ENCODE data around the gene UTP4. TPM values are rescaled to one million over a fixed set of nuclear protein-coding genes. Genes with fewer than 3 reads are reported as not detected.

UTP4 gene
- total RNA-seq, 2 experiments from 2014 or later, result 40.1 to 40.3 TPM

DNA sequence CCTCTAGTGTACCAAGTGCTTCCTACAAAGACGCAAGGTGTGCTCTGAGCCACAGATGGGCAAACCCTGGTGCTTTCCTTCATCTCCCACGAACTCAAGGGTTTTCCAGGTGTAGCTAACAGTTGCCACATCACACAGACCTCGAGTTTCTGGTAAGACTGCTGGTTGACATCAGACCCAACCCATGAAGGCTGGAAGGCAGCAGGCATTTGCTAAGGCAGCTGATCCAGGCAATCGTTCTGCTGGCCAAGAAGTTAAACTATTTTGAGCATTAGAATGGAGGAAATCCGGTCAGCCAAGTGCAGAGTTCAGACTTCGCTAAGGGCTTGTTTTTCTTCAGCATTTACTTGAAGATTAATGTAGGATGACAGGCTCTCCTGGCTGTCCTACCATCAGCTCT, 15.5 kb upstream of the UTP4 start:
- Mint-ChIP-seq H3K36me3 (ENCODE audit: low read depth) (peaks cover 90% of the 10 kb centered on the region), H3K27ac (no peak overlapping the region), H3K9me3 (no peaks in the 10 kb centered on the region), H3K27me3 (no peaks in the 10 kb centered on the region), H3K4me3 (no peak overlapping the region), H3K4me1 (ENCODE audit: low read depth) (peaks cover 4% of the 10 kb centered on the region)
- Histone ChIP-seq H3K4me3 (ENCODE audit: low read length) (no peak overlapping the region), H3K4me1 (ENCODE audit: insufficient read depth, low read length) (peaks cover 5% of the 10 kb centered on the region), H3K27me3 (ENCODE audit: control insufficient read depth in 1 of 2, insufficient read depth in 2 of 2, low read length in 2 of 2) (no peaks in the 10 kb centered on the region), H3K9me3 (ENCODE audit: control insufficient read depth in 1 of 2, insufficient read depth in 1 of 2, low read length in 2 of 2) (no peaks in the 10 kb centered on the region), H3K36me3 (ENCODE audit: insufficient read depth, low read length) (peaks cover 67% of the 10 kb centered on the region), H3K27ac (ENCODE audit: low read depth in 1 of 2, low read length in 2 of 2) (no peak overlapping the region)
- TF ChIP-seq, protein P1, sequence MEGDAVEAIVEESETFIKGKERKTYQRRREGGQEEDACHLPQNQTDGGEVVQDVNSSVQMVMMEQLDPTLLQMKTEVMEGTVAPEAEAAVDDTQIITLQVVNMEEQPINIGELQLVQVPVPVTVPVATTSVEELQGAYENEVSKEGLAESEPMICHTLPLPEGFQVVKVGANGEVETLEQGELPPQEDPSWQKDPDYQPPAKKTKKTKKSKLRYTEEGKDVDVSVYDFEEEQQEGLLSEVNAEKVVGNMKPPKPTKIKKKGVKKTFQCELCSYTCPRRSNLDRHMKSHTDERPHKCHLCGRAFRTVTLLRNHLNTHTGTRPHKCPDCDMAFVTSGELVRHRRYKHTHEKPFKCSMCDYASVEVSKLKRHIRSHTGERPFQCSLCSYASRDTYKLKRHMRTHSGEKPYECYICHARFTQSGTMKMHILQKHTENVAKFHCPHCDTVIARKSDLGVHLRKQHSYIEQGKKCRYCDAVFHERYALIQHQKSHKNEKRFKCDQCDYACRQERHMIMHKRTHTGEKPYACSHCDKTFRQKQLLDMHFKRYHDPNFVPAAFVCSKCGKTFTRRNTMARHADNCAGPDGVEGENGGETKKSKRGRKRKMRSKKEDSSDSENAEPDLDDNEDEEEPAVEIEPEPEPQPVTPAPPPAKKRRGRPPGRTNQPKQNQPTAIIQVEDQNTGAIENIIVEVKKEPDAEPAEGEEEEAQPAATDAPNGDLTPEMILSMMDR (IDR thresholded peaks at IDR 0.05), result no peak
- ChIA-PET POLR2A (no interaction called here), CTCF (interaction anchor here (0.7 kb wide), 1 partner anchor 23 kb away, joined by 3 read pairs; no protein-coding TSS in a partner anchor)
- DNase-seq, result no peak
- intact Hi-C loops (cut with DNase I, micrococcal nuclease), result no loop called here
- no peak for ATAC-seq (ENCODE audit: poor library complexity)

DNA sequence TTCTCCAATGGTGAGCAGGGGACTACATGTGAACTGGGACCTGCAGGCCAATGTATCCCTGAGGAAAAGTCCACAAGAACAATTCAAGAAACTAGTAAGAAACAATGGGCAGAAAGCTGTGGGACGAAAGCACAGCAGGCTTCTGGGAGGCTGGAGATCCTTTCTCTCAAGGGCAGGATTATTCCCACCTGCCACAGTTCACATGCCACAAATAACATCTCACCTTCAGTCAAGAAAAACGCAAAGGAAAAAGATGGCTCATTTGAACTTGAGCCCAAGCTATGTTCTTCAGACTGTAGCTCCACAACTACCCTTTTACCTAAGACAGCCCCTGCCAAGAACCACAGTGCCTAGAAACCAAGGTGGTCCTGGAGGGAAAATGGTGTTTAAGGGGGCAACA, 14.0 kb upstream of the UTP4 start:
- no peak overlapping the region for H3K4me3 Mint-ChIP-seq
- no peak for DNase-seq
- Histone ChIP-seq H3K36me3 (ENCODE audit: insufficient read depth, low read length) (peaks cover 68% of the 10 kb centered on the region), H3K4me3 (ENCODE audit: low read length) (no peak overlapping the region), H3K4me1 (ENCODE audit: insufficient read depth, low read length) (no peaks in the 10 kb centered on the region), H3K27ac (ENCODE audit: low read depth in 1 of 2, low read length in 2 of 2) (no peak overlapping the region), H3K27me3 (ENCODE audit: control insufficient read depth in 1 of 2, insufficient read depth in 2 of 2, low read length in 2 of 2) (no peaks in the 10 kb centered on the region), H3K9me3 (ENCODE audit: control insufficient read depth in 1 of 2, insufficient read depth in 1 of 2, low read length in 2 of 2) (no peaks in the 10 kb centered on the region)
- CTCF ChIA-PET, result no interaction called here
- no peaks in the 10 kb centered on the region for H3K9me3 Mint-ChIP-seq
- peaks cover 82% of the 10 kb centered on the region for H3K36me3 Mint-ChIP-seq (ENCODE audit: low read depth)
- ATAC-seq (ENCODE audit: poor library complexity), result no peak
- H3K4me1 Mint-ChIP-seq (ENCODE audit: low read depth), result peaks cover 4% of the 10 kb centered on the region
- TF ChIP-seq, protein P1 (IDR thresholded peaks at IDR 0.05), result no peak
- H3K27ac Mint-ChIP-seq, result no peak overlapping the region
- no peaks in the 10 kb centered on the region for H3K27me3 Mint-ChIP-seq
- intact Hi-C loops (cut with DNase I, micrococcal nuclease), result no loop called here
- POLR2A ChIA-PET, result no interaction called here

DNA sequence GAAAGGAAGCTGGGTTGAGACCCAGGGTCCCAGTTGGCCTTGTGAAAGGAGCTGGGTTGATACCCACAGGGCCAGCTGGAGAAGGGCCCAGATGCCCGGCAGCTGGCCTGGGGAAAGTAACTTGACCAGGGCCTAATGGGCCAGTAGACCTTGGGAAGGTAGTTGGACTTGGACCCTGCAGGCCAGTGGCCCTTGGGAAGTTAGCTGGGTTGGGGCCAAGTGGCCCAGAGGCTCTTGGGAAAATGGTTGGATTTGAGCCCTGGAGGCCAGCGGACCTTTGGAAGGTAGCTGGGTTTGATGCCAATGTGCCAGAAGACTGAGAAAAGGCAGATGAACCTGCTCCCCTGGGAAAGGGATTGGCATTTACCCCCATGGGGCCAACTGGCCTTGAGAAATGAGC, 13.5 kb upstream of the UTP4 start:
- no peak overlapping the region for H3K4me3 Mint-ChIP-seq
- H3K36me3 Mint-ChIP-seq (ENCODE audit: low read depth), result peaks cover 79% of the 10 kb centered on the region
- TF ChIP-seq, protein P1 (IDR thresholded peaks at IDR 0.05), result no peak
- no peak for ATAC-seq (ENCODE audit: poor library complexity)
- no peaks in the 10 kb centered on the region for H3K27me3 ChIP-seq (ENCODE audit: control insufficient read depth in 1 of 2, insufficient read depth in 2 of 2, low read length in 2 of 2)
- H3K9me3 ChIP-seq (ENCODE audit: control insufficient read depth in 1 of 2, insufficient read depth in 1 of 2, low read length in 2 of 2), result no peaks in the 10 kb centered on the region
- peaks cover 6% of the 10 kb centered on the region for H3K4me1 Mint-ChIP-seq (ENCODE audit: low read depth)
- H3K4me3 ChIP-seq (ENCODE audit: low read length), result no peak overlapping the region
- intact Hi-C loops (cut with DNase I, micrococcal nuclease), result no loop called here
- no peaks in the 10 kb centered on the region for H3K27me3 Mint-ChIP-seq
- peaks cover 68% of the 10 kb centered on the region for H3K36me3 ChIP-seq (ENCODE audit: insufficient read depth, low read length)
- H3K27ac Mint-ChIP-seq, result no peak overlapping the region
- H3K4me1 ChIP-seq (ENCODE audit: insufficient read depth, low read length), result no peaks in the 10 kb centered on the region
- ChIA-PET POLR2A (no interaction called here), CTCF (no interaction called here)
- no peak overlapping the region for H3K27ac ChIP-seq (ENCODE audit: low read depth in 1 of 2, low read length in 2 of 2)
- H3K9me3 Mint-ChIP-seq, result no peaks in the 10 kb centered on the region
- no peak for DNase-seq

Measured in CD4-positive, alpha-beta T cell (primary cell).